ENCODE results near the gene STK4.

Gene STK4

GRCh38 chr20:45090481-45090880, 124.2 kb downstream of the STK4 start:
- H3K4me3 ChIP-seq (ENCODE audit: control insufficient read depth, low read depth, low read length), result no peak overlapping the region
- DNase-seq (ENCODE audit: low read depth), result no peak
- TF ChIP-seq CTCF (IDR thresholded peaks at IDR 0.05; ENCODE audit: control insufficient read depth, insufficient read depth, low read depth, low read length, missing control alignments), result no peak

GRCh38 chr20:45091366-45091765, 125.1 kb downstream of the STK4 start:
- no peak for TF ChIP-seq CTCF (IDR thresholded peaks at IDR 0.05; ENCODE audit: control insufficient read depth, insufficient read depth, low read depth, low read length, missing control alignments)
- DNase-seq (ENCODE audit: low read depth), result no peak
- H3K4me3 ChIP-seq (ENCODE audit: control insufficient read depth, low read depth, low read length), result no peak overlapping the region

GRCh38 chr20:45092898-45093297, 126.6 kb downstream of the STK4 start:
- DNase-seq (ENCODE audit: low read depth), result no peak
- H3K4me3 ChIP-seq (ENCODE audit: control insufficient read depth, low read depth, low read length), result no peak overlapping the region
- no peak for TF ChIP-seq CTCF (IDR thresholded peaks at IDR 0.05; ENCODE audit: control insufficient read depth, insufficient read depth, low read depth, low read length, missing control alignments)

GRCh38 chr20:45094201-45094600, 127.9 kb downstream of the STK4 start:
- no peak for TF ChIP-seq CTCF (IDR thresholded peaks at IDR 0.05; ENCODE audit: control insufficient read depth, insufficient read depth, low read depth, low read length, missing control alignments)
- H3K4me3 ChIP-seq (ENCODE audit: control insufficient read depth, low read depth, low read length), result no peak overlapping the region
- DNase-seq (ENCODE audit: low read depth), result no peak

GRCh38 chr20:45094864-45095574, 128.7 kb downstream of the STK4 start:
- H3K4me3 ChIP-seq (ENCODE audit: control insufficient read depth, low read depth, low read length), result no peak overlapping the region
- DNase-seq (ENCODE audit: low read depth), result no peak
- TF ChIP-seq CTCF (IDR thresholded peaks at IDR 0.05; ENCODE audit: control insufficient read depth, insufficient read depth, low read depth, low read length, missing control alignments), result no peak

- no peak overlapping the region for H3K4me3 ChIP-seq (ENCODE audit: control insufficient read depth, low read depth, low read length)
- TF ChIP-seq CTCF (IDR thresholded peaks at IDR 0.05; ENCODE audit: control insufficient read depth, insufficient read depth, low read depth, low read length, missing control alignments), result peak; percentile 78
- DNase-seq (ENCODE audit: low read depth), result no peak
Observed at GRCh38 chr20:45095805-45096238, 129.5 kb downstream of the STK4 start.

Measured in AG09309 (cell line).